D341Med (cell line): ENCODE data around the gene RASGRP4.
"Not testable (repeated sequence)": the region's sequence is repeated elsewhere in the genome, so short reads cannot be mapped to it uniquely, and the experiment has no call there.

Experiments used
- DNase-seq: peaks from one replicate; pipeline ENCODE4 v3.0.0; 2012; ENCODE audit warnings: low spot score

Gene RASGRP4

DNA sequence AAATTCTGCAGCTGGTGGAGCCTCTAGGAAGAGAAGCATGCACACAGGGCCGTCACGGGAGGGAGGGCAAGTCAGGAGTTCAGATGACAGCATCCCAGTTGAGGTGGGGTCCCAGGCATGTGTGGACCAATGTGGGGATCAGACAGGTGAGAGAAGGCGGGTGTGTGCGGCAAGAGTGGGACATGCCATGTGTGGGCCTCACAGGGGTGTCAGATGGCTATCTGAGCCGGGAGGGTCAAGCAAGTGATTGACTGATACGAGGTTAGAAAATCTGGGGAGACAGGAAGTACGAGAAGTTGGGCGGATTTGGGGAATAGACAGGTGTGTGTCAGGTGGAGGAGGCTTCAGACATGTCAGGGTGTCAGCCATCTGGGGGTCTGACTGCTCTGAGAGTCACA is 8.9 kb downstream of the RASGRP4 start:
- DNase-seq: no peak

DNA sequence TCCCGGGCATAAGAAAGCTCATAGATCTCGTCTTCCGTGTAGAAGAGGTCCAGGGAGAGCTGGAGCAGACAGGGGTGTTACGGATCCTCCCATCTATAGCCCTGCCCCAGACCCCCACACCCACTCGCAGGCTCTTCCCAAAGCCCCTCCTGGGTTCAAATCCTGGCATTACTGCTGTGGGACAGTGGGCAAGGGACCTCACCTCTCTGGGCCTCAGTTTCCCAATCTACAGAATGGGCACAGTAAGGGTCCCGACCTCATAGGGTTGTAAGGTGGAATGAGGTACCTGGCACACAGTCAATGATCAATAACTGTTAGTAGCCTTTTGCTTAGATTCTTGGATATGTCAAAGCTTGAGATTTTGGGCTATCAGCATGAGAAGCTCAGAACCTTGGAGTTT is 12.6 kb downstream of the RASGRP4 start:
- DNase-seq: no peak

DNA sequence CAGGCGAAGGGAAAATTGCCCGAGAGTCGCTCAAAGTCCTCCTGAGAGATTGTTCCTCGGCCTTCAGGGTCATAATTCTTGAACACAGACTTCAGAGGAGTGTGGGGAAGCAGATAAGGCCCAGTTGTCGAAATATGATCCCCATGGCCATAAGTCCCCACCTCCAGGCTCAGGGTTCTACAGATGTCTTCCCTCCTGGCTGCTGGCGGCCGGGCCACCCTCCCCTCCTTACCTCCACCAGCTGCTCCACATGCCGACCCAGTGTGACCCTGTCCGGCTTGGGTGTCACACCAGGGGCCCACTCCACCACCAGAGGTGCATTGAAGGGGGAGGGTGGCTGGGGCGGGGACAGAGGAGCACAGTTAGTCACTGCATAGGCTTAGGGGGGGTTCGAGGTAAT is 13.1 kb downstream of the RASGRP4 start:
- DNase-seq: no peak

DNA sequence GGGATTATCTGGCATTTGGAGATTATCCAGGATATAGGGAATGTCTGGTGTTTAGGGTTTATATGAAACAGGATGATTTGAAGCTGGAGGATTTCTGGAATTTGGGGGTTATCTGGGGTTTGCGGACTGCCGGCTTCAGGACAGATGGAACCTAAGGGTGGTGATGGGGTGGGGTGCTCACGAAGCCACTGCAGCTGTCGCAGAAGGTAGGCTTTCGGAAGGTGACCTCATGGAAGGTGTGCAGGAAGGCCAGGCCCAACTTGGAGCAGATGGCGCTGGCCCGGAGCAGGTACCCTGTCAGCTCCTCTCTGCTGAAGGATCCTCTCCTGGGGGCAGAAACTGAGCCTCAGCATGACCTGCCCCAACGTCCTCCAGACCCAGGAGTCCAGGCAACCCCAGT is 13.5 kb downstream of the RASGRP4 start:
- no peak for DNase-seq

DNA sequence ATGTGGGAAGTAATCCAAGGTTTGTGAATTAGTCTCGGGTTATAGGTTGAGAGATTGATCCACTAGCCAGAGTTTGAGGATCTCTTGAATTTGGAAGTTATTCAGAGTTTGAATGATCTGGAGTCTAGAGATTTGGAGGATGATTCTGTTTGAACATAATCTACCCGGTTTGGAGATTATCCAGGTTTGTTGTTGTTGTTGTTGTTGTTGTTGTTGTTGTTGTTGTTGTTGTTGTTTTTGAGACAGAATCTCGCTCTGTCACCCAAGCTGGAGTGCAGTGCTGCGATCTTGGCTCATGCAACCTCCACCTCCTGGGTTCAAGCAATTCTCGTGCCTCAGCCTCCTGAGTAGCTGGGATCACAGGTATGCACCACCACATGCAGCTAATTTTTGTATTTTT is 14.1 kb downstream of the RASGRP4 start:
- DNase-seq: not testable (repeated sequence)

DNA sequence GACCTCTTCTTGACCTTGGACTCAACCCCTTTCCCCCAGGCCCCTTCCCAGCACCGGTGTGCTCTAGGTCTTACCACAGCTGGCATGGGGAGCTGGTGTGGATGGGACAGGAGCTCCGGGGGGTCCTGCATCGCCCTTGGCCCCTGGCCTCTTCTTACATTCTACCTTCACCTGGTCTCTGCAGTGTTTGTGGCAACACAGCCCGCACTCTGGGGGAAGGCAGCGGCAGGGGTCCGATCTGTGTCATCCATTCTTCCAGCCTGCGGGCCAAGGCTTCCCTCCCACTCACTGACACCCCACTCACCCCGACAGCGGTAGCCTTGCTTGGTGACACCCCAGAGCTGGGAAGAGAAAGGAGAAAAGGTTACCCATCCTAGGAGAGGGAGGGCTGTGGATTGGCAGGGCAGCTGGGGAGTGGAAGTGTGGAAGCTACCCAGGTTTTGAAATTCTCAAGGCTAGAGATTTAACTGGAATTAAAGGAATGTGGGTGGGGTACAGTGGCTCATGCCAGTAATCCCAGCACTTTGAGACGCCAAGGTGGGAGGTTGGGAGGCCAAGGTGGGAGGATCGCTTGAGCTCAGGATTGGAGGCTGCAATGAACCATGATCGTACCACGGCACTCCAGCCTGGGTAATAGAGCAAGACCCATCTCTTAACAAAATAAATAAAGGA is 14.8 kb downstream of the RASGRP4 start:
- DNase-seq: no peak

DNA sequence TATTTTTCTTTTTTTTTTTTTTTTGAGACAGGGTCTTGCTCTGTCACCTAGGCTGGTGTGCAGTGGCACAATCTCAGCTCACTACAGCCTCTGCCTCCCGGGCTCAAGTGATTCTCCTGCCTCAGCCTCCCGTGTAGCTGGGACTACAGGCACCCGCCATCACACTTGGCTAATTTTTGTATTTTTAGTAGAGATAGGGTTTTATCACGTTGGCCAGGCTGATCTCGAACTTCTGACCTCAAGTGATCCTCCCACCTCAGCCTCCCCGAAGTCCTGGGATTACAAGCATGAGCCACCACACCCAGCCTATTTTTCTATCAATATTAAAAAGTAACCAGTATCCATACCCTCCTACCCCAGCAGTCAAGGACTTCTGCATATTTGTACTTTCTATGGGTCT is 15.6 kb downstream of the RASGRP4 start:
- not testable (repeated sequence) for DNase-seq

DNA sequence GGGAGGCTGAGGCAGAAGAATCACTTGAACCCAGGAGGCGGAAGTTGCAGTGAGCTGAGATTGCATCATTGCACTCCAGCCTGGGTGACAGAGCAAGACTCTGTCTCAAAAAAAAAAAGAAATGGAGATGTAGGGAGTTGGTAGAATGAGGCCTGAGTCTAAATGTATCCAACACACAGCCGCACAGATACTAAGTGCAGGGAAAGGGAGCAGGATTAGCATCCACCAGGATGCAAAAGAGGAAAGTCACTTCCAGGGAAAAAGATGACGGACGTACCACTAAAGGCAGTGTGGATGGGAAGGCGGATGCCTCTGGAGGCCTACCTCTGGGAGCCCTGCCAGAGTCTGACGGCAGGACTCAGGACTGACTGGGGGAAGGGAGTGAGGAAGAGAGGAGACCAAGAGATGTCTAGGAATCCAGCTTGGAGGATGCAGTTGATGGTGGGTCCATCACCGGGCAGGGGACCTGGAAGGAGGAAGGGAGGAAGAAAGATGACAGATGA is 16.3 kb downstream of the RASGRP4 start:
- DNase-seq: no peak

DNA sequence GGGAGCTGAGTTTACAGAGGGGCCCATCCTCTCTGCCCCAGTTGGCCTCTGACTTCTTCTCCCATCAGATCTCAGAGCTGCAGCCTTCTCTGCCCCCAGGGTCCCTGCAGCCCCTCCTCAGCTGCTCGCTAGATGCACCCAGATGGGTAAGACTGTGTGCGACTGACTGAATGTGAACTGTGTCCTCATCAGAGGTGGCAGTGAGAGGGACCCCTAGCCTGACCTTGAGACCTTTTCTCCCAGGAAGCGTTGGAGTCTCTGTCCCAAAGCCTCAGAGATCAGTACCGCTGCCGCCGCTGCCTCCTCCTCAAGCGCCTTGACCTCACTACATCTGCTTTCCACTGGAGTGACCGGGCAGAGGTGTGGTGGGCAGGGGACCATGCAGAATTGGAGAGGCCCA is 20.7 kb downstream of the RASGRP4 start:
- DNase-seq: no peak

DNA sequence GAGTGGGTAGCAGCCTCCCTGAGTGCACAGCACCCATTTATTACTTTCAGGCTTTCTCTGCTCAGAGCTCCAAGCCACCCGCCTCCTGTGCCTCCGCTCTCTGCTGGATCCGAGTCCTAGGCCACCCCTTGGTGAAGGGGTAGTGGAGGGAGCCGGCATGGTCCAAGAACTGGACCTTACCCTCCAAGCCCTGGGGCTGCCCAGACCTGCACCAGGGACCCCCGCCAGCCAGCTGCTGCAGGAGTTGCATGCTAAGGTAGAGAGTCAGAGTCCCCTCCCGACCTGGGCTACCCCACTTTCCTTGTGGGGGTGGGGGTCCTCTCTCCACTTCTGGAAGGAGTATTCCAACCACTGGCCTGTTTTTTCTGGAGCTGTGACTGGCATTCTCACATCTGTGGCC is 21.2 kb downstream of the RASGRP4 start:
- DNase-seq: no peak

DNA sequence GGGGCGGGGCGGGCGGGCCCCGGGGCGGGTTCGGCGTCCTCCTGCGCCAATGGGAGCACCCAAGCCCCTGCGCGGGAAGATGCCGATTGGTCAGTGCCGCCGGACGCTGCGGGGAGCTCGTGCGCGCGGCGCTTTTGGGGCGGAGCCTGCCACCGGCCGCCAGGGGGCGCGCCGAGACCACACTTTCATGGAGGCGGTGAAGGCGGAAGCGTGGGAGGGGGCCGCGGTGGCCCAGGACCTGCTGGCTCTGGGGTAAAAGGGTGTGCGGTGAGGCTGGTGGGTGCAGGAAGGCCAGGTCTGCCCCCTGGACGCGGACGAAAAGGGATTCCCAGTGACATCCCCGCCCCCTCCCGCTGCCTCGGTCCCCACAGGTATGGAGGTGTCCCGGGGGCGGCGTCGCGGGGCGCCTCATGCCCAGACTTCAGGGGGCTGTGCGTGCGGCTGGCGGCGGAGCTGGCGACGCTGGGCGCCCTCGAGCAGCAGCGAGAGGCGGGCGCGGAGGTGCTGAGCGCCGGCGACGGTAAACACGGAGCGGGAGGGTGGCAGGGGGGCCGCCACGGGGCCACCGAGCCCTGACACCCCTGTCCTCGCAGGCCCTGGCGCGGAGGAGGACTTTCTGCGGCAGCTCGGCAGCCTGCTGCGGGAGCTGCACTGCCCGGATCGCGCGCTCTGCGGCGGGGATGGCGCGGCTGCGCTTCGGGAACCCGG is 22.9 kb downstream of the RASGRP4 start, which contains the start of gene FAM98C:
Gene FAM98C, plus strand, starts transcription at position 127 of the 708 bp plus-strand sequence. Its CDS starts 61 bp downstream, at position 188.
- peak; percentile 100 for DNase-seq

DNA sequence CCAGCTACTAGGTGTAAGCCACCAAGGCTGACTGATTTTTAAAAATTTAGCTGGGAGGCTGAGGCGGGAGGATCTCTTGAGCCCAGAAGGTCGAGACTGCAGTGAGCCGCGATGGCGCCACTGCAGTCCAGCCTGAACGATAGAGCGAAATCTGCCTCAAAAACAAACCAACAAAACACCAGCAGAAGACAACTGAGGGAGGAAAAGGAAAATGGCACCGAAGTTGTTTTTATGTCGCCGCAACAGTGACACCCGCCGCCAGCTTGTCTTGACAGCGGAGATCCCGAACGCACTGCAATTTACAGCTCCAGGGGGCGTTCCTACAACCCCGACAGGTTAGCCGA is 23.4 kb downstream of the RASGRP4 start:
- no peak for DNase-seq

DNA sequence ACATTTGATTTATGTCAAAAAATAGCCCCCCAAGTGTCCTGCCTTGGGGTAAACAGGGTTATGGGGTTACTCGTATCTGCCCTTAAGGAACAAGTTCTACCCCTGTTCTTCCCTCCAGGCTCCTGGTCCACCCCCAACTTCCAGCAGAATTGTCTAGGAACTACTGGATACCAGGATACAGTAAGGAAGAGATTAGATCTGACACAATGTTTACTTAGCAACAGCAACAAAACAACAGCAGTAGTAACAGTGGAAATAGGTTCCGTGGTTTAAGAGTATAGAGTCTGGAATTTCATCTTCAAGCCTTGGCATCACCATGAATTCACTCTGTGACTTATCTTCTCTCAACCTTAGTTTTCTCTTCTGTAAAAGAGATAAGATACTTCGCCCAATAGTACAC is 24.9 kb downstream of the RASGRP4 start:
- no peak for DNase-seq

DNA sequence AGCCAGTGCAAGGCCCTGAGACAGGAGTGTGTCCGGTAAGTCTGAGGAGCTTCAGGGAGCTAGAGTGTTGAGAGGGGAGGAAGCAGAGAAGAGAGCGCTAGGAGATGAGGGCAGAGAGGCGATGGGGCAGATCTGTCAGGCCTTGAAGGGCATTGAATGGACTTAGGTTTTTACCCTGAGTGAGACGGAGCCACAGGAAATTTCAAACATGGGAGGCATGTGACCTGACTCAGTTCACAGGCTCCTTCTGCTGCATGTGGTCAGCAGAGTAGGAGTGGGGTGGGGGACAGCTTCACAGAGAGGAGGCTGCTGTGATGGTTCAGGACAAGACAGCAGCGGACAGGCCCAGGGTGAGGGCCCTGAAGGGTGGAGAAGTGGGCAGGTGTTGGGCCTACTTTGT is 25.7 kb downstream of the RASGRP4 start:
- no peak for DNase-seq

DNA sequence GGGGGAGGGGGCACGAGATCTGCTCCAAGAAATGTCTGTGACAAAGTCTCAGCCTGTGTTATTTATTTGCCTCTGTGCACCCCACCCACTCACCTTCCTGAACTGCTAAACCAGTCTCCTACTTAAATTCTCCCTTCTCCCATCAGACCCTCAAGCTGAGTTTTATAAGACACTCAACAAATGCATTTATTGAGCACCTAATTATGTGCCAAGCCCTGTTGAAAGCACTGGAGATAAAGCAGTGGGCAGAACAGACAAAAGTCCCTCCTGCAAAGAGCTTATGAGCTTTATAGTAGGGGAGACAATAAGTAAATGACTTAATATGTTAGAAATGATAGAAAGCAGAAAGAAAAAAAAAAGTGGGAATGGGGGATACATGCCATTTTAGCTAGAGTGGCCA is 26.5 kb downstream of the RASGRP4 start:
- no peak for DNase-seq

DNA sequence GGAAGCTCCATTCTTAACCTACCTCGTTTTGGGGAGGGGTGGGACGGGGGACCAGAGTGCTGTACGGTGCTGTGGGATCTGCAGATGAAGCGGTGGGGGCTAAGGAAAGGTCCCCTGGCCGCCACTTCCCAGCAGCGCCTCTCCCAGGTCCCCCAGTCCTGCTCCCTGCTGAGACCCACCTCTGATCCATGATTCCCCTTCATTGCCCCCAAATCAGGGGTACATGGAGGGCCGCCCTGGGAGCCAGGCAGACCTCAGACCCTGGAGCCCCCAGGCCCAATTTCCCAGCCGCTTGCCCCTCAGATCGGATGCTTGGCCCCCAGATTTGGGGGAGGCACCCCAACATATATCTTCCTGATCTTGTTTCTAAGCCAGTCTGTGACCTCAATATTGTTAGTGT is 26.9 kb downstream of the RASGRP4 start:
- DNase-seq: no peak

DNA sequence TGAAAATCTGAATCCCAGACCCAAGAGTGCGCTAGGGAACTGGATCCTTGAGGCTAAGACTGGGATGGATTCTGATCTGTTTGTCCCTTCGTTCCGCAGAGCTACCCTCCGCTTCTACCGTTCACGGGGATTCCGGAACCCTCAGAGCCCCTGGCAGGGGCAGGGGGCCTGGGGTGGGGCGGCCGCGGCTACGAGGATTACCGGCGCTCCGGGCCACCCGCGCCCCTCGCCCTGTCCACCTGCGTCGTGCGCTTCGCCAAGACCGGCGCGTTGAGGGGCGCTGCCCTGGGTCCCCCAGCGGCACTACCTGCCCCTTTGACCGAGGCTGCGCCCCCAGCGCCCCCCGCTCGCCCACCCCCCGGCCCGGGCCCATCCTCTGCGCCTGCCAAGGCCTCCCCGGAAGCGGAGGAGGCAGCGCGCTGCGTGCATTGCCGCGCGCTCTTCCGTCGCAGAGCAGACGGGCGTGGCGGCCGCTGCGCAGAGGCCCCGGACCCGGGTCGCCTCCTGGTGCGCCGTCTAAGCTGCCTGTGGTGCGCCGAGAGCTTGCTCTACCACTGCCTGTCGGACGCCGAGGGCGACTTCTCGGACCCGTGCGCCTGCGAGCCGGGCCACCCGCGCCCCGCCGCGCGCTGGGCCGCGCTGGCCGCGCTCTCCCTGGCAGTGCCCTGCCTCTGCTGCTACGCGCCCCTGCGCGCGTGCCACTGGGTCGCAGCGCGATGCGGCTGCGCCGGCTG is 30.5 kb downstream of the RASGRP4 start:
- no peak for DNase-seq

DNA sequence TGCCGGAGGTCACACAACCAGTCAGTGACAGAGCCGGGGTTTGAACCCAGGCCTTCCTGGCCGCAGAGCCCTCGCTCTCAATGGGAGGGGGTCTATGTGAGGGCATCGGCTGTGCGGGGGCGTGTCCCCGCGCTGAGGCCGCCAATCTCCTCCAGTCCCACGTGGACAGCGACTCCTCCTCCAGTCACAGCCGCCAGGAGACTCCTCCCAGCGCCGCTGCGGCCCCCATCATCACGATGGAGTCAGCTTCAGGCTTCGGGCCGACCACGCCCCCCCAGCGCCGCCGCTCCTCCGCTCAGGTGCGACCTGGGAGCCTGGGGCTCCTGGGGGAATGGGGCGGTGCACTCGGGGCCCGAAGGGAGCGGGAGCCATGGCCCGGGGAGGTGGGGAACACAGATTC is 31.5 kb downstream of the RASGRP4 start:
- DNase-seq: no peak

DNA sequence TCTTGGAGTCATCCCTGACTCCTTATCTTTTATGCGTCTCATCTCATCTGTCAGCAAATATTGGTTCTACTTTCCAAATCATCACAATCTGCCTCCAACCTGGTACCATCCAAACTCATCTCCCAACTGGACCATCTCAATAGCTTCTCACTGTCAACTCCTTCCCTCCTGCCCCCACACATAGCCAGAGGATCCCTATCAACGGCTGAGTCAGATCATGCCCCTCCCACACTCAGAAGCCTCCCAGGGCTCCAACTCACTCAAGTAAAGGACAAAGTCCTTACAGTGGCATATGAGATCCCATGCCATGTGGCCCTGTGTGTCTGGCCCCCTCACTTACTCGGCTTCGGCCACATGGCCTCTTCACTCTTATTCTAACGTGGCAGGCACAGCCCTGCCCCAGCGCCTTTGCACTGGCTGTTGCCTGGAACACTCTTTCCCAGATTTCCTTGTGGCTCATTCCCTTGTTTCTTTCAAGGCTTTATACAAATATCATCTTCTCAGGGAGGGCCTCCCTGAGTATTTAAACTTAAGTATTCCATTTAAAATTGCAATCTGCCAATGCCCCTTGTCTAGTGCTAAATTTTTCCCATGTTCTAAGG is 33.2 kb downstream of the RASGRP4 start:
- no peak for DNase-seq

DNA sequence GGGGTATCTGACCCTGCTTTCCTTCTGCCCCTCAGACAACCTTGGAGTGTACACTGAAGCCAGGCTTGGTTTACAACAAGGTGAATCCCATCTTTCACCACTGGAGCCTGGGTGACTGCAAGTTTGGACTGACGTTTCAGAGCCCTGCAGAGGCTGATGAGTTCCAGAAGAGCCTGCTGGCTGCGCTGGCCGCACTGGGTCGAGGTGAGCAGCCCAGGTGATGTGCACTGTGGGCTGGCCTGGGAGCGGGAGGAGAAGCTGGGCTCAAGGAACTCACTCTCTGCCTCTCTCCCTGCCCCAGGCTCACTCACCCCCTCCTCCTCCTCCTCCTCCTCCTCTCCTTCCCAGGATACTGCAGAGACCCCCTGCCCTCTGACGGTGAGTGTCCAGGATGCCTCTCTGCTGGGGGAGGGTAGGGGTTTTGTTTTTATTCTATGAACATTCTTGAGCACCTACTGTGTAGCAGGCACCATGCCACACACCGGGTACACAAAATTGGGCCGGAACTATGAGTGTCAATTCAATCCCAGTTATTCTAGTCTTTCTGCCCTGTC is 34.0 kb downstream of the RASGRP4 start:
- no peak for DNase-seq

DNA sequence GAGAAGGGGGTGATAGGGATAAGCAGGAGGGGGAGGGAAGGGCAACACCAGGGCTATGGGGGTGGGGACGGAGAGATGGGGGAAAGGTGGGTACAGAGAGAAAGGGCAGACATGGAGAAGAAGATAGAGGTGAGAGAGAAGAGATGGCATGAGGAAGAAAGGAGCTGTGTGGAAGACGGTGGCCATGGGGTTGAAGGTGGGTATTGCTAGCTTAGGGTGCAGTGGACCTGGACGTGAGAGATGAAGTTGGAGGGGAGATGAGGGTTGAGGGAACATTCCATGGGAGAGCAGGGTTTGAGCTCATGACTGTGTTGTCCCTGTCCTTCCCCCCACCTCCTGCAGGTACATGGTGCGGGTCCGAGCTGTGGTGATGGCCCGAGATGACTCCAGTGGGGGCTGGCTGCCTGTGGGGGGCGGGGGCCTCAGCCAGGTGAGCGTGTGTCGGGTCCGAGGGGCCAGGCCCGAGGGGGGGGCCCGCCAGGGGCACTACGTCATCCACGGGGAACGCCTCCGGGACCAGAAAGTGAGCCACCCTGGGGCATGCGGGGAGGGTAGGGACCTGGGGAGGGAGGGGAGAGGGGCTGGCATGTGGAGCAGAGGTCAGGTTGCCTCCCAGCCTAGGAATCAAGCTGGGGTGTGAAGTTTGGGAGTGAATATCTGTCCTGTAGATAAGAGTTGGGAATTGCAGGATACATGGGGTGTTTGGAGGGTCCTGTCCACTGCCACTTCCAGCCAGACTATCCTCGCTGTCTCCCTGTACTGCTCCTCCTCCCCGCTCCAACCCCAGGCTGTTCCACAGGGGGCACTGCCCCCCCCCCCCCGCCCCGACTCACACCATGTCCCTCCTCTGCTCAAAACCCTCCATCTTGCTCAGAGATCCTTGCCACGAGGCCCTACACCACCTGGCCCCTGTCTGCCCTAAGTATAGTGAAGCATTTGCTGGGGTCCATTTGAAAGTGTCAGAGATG is 35.8 kb downstream of the RASGRP4 start:
- no peak for DNase-seq
